ENCODE measurements around the gene TMEM198. TPM values are rescaled to one million over a fixed set of nuclear protein-coding genes. Genes with fewer than 3 reads are reported as not detected.

TMEM198 gene
- total and polyA plus RNA-seq, 9 of the 15 experiments (the other 6 are each of a cell fraction or from before 2014, with no cell fraction given): 0.03 to 3.8 (median 1.0) TPM

- TF ChIP-seq THAP7 (CRISPR knock-in tag; IDR thresholded peaks at IDR 0.05): no peak
- TF ChIP-seq NR2C1 (IDR thresholded peaks at IDR 0.05): peak; percentile 73
- TF ChIP-seq NR2C1 (tag; IDR thresholded peaks at IDR 0.05): peak; percentile 81
- peak; percentile 63 for TF ChIP-seq EP400 (IDR thresholded peaks at IDR 0.05)
- TF ChIP-seq E2F8 (IDR thresholded peaks at IDR 0.05; ENCODE audit: low read depth, partially characterized antibody): peak; percentile 72
- TF ChIP-seq HNRNPUL1 (IDR thresholded peaks at IDR 0.05; ENCODE audit: low read length): no peak
- TF ChIP-seq ATF3 (IDR thresholded peaks at IDR 0.05): peak; percentile 90
- no peak for TF ChIP-seq ATF3 (CRISPR knock-in tag; conservative IDR thresholded peaks at IDR 0.05)
- TF ChIP-seq TRIM24 (IDR thresholded peaks at IDR 0.05): 0 out of 4 replicates have a peak, but pooled peaks of 1 of the 2 experiments have one; percentile 8
- TF ChIP-seq MIER1 (IDR thresholded peaks at IDR 0.05; ENCODE audit: low read depth): peak; percentile 86
- TF ChIP-seq SMARCB1 (IDR thresholded peaks at IDR 0.05; ENCODE audit: insufficient read length, low read depth): no peak
- peak; percentile 53 for TF ChIP-seq EGR1 (conservative IDR thresholded peaks at IDR 0.05)
- no peak for TF ChIP-seq ZNF79 (CRISPR knock-in tag; IDR thresholded peaks at IDR 0.05; ENCODE audit: low read depth)
- TF ChIP-seq POLR2AphosphoS5 (IDR thresholded peaks at IDR 0.05; ENCODE audit: control insufficient read depth, insufficient read depth, low read depth, low read length): 0 out of 2 replicates have a peak, but pooled peaks have one; percentile 18
- no peak for TF ChIP-seq TFAM (CRISPR knock-in tag; conservative IDR thresholded peaks at IDR 0.05)
- TF ChIP-seq CREB1 (IDR thresholded peaks at IDR 0.05): peak; percentile 97
- peak; percentile 96 for TF ChIP-seq CREB1 (CRISPR knock-in tag; IDR thresholded peaks at IDR 0.05)
- TF ChIP-seq ZBTB2 (IDR thresholded peaks at IDR 0.05): peak; percentile 48; the same call in 1 of the 2 replicates
- peak; percentile 95 for TF ChIP-seq ZBTB17 (CRISPR knock-in tag; IDR thresholded peaks at IDR 0.05)
- no peak for TF ChIP-seq ZNF589 (CRISPR knock-in tag; IDR thresholded peaks at IDR 0.05; ENCODE audit: low read depth)
- 0 out of 4 replicates have a peak, but pooled peaks of 1 of the 2 experiments have one; percentile 24 for TF ChIP-seq HDAC1 (IDR thresholded peaks at IDR 0.05)
- TF ChIP-seq GMEB1 (CRISPR knock-in tag; IDR thresholded peaks at IDR 0.05): peak; percentile 44
Observed at GRCh38 chr2:219543596-219544358, at the start of gene TMEM198, which contains the start of gene CHPF (continued).

All from K562 (cell line).